GDM1 (cell line): Measurements from ENCODE around the gene THRB.
"Not testable (repeated sequence)": the region's sequence is repeated elsewhere in the genome, so short reads cannot be mapped to it uniquely, and the experiment has no call there.

Experiments
- DNase-seq: peaks from one replicate; lab custom pipeline; 2025; lab: John Stamatoyannopoulos, UW

THRB gene

DNA sequence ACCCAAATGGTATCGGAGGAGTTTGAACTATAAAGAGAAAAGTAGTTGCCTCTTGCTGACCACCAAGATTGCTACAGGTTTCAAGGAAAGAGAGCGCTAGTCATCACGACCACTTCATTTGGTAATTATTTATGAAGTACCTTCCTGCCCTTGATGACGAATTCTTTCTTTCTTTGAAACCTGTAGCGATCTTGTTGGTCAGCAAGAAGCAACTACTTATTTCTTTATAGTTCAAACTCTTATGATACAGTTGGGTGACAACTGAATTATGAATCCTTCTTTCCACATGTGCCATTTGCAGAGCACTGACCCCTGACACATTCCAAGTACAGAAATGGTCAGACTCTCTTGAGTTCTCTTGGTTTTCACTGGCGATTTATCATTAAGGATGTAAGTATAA lies 46.8 kb downstream of the THRB start:
- DNase-seq: no peak

- DNase-seq: no peak
Measured at GRCh38 chr3:24446032-24446431, 48.6 kb downstream of the THRB start.

DNA sequence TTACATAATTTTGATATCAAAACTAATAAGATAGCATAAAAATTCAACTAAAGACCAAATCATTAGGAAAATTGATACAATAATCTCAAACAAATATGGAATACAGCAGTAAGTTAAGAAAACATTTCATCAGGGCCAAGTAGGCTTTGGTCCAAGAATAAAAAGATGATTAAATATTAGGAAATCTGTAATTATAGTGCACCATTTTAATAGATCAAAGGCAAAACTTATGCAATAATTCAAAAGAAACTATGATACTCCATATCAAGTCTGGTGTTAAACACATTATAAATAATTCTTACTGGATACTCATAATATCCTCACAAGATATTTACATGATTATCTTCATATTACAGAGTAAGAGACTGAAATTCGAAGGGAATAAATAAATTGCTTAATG lies 51.2 kb downstream of the THRB start:
- DNase-seq: no peak

GRCh38 chr3:24440760-24441464 lies 53.7 kb downstream of the THRB start:
- DNase-seq: no peak

GRCh38 chr3:24439021-24439420 lies 55.6 kb downstream of the THRB start:
- no peak for DNase-seq

DNA sequence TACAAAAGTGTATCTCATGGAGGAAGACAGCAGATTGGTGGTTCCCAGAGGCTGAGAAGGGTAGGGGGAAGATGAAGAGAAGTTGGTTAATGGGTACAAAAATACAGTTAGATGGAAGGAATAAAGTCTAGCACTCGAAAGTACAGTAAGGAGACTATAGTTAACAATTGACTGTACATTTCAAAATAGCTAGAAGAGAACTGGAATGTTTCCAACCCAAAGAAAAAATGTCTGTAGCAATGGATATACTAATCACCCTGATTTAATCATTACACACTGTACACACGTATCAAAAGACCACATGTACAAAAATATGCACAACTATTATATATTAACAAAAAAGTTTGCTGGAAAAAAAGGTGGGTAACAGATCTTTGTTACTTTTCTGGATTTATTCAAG lies 57.3 kb downstream of the THRB start:
- DNase-seq: no peak

DNA sequence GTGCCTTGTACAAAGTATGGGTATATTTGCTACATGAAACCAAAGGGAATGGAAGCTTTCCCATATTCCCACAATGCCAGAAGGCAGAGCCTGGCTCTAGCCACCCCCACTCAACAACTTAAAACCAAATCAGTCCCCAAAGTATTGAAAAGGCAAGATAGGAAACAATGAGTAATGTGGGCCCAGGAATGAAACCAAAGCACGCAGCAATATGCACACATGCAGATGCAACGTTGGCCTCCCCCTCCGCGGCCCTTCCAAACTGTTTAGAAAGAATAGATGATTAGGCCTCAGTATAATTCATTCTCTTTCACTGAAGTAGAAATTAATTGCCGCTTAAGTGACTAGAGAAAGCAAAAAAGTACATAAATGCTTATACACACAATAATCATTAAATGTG lies 59.1 kb downstream of the THRB start:
- DNase-seq: no peak

DNA sequence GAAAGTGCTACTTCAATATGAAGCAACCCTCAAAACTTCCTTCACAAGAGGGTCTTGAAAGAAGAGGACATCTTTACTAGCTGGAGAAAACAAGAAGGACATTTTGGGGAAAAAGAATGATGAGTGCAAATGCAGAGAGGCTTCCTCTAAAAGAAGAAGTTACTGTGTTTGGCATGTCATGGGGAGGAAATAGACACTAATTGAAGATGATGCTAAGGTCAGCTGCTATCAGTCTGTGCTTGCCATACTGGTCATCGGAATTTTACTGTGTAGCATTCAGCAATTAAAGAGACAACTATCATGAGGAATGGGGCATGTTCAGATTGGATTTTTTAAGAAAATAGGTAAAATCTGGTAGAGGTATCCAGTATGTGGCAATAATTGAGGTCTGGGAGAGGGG lies 60.0 kb downstream of the THRB start:
- DNase-seq: no peak

- DNase-seq: no peak
Measured at GRCh38 chr3:24433838-24434591, 60.6 kb downstream of the THRB start.

DNA sequence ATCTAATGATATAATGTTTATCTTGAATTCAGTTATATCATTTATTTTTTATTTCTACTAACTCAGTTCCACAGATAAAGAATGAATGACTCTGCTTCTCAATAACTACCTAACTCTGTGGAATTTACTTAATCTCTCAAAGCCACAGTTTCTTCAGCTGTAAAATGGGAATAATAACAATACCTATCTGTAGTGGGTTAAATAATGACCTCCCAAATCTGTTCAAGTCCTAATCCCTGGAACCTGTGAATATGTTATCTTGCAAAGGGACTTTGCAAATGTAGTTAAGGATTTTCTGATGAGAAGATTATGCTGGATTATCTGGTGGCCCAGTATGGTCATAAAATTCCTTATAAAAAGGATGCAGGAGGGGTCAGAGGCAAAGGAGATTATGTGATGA lies 61.7 kb downstream of the THRB start:
- DNase-seq: no peak

DNA sequence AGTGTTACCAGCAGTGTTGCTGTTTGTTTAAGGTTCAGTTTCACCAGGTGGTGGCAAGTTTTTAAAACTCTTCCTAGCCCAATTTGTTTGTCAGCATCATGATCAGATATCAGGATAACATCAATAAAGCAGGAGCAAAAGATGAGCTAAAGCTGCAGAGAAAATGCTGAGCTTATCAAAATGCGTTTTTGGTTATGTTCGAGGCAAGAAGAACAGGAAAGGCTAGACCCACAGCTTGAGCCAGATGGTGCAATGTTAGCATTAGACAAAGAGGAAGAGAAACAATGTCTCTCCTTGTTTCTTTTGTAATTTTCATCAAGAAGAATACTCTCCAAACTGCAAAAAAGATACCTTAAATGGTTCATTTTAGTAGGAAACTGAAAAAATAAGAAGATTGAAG lies 66.2 kb downstream of the THRB start:
- DNase-seq: no peak

DNA sequence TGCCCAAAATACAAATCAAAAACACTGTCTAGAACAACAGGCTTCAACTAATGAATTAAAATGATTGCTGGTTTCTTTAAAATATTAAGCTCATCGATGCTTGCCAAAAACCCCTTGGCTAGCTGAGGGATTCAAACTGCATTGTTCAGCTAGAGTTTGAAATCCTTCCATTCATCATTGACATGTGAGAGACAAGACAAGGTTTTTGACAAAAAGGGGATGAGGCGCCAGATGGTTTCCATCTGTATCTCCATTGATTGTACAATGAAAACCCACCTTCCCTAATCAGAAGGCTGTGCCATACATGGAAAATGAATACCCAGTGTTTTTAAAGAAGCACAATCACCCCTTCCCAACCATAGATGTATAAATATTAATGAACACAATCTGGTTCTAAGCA lies 67.8 kb downstream of the THRB start:
- DNase-seq: no peak

GRCh38 chr3:24420829-24421228 lies 73.8 kb downstream of the THRB start:
- not testable (repeated sequence) for DNase-seq

DNA sequence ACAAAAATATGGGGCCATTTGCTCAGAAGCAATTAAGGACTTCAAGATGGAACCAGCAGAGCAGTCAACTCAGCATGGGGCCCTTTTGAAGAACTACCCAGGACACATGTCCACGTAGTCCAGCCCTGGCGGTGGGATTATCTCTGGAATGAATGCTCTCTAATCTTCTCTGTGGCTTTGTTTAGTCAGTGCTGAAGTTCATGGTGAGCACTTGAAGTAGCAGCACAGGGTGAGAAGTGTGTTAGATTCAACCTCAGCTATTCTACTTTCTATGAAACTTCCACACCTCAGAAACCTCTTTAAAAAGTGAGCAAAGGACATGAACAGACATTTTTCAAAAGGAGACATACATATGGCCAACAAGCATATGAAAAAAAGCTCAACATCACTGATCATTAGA lies 74.4 kb downstream of the THRB start:
- DNase-seq: no peak

DNA sequence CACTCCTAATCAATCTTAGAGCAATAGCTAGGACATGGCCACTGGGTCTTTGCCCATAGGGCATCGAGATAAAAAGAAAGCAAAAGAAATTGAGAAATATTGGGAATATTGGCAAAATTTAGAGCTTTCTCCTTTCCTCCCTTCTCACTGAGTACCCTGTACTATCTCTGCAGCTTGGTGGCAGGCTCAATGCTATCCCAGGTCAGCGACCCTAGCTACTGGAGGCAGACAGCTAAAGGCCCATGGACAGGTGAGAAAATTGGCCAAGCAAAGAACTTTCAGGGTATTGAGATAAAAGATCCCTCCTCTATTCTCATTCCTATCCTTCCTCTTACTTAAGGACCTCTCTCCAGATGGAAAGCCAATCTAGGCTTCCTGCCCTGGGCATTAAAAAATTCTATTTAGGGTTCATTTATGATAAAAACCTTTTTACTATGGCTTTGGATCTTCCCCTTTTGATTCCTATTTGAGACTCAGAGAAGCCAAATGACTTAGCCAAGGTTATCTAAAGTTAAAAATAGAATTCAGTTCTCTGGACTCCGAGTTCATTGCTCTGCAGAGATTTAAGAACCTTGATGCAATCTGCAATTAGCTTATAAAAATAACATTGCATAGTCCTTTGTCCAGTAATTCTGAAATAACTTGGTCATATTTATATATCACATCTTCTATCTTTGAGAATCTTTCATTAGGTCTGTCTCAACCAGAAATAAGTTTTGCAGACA lies 75.4 kb downstream of the THRB start:
- no peak for DNase-seq

DNA sequence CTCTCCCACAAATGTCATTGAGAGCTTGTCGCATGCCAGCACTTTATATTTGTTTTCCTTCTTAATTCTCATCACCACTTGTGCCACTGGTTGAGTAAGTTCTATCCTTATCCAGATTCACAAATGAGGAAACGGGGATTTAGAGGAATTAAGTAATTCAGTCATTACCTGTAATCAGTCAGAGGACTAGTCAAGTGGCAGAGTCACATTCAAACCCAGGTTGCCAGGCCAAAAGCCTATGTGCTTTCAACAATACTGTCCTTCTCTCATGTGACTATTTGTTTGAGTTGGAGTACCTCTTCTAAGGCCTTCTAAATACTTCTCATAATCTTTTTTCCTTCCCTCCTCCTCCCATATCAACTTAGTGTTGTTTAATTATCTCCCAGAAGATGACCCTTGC lies 76.9 kb downstream of the THRB start:
- DNase-seq: no peak

DNA sequence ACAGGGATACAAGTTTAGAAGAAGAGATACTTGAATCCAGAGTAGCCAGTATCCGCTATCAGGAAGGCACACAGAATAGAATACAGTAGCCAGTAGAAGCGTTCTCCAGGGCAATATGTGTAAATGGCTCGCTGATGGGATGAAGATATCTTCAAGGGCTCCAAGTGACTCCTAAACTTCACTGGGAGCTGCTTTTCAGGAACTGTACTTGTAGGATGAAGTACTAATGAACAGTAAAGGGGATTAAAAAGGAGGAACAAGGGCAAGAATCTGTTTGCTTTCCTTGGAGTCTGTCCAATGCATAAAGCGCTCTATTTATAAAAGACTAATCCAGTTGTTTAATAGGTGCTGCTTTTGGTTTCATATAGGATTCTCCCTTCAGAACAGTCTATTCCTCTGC lies 78.4 kb downstream of the THRB start:
- DNase-seq: no peak

- no peak for DNase-seq
Measured at GRCh38 chr3:24415824-24416223, 78.8 kb downstream of the THRB start.

- not testable (repeated sequence) for DNase-seq
Measured at GRCh38 chr3:24413662-24414061, 81.0 kb downstream of the THRB start.

- DNase-seq: no peak
Measured at GRCh38 chr3:24410860-24411259, 83.8 kb downstream of the THRB start.

DNA sequence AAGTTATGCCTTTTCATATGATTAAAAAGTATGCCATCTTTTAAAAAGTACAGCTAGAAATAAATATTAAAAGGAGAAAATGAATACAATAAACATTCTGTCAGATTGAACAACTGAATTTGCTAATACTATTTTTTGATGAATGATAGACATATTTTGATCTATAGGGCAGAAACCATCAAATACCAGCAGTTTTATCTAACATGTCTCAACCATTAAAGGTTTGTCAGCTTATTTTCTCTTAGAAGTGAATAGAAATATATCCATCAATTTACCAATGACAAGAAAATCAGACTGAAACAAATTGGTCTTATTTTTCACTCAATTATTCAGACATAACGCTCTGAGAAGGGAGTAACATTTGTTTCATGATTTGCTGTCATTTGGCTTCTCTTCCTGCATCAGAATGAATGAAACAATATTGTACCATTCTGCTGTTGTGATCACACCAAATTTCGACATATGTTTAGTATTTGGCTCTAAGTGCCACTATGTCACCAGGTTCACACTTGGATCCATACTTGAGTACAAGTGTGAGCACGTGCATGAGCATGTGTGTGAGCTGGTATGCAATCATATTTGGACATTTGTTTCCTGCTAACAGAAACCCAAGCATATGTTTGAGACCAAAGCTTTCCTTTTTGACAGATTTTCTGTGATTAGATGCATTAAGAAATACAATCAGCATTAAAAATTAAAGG lies 86.5 kb downstream of the THRB start:
- DNase-seq: no peak

DNA sequence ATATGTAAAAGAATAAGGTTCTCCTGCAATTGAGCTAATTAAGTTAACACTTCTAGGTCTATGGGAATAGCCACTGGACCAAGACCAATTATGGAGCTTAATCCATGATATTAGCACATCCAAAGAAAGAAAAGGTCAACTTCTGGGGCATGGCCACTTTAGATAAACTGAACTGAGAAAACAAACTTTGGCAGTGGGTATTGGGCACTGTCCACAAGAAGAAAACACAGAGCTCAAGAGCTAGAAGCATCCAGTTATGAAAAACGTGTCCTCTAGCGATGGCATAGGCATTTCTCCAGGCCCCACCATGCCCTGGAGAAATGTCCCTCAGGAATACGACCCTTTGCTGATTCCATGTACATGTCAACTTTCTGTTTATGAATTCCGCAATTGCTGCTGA lies 87.8 kb downstream of the THRB start:
- DNase-seq: no peak

DNA sequence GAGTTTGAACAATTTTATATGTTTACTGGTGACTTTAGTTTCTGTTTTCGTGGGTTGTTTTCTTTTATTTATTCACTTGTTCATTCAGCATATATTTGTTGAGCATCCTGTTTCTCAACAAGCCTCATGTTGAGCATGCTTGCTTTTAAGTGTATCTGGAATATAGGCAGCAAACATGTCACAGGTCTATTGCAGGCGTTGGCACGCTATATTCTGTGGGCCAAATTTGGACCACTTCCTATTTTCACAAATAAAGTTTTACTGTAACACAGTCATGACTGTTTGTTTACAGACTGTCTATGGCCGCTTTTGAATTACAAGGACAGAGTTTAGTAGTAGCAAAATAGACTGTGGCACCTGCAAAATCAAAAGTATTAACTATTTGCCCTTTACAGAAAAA lies 89.6 kb downstream of the THRB start:
- no peak for DNase-seq
